Ishikawa (cell line): ENCODE results near the gene TRIM69.

Experiments used
- CEBPB ChIP-seq: IDR thresholded peaks from 2 replicates; pipeline ENCODE4 v1.6.1; 2012
- CREB1 ChIP-seq: IDR thresholded peaks from 2 replicates; pipeline ENCODE4 v1.6.1; 2012; ENCODE audit warnings: low read depth
- EGR1 ChIP-seq: IDR thresholded peaks from 2 replicates; pipeline ENCODE4 v1.6.1; 2012
- EP300 ChIP-seq: IDR thresholded peaks from 2 replicates; pipeline ENCODE4 v1.6.1; 2012; ENCODE audit warnings: borderline replicate concordance
- FOXM1 ChIP-seq: IDR thresholded peaks from 2 replicates; pipeline ENCODE4 v1.6.1; 2012; ENCODE audit warnings: low read depth, borderline replicate concordance
- MAX ChIP-seq: IDR thresholded peaks from 2 replicates; pipeline ENCODE4 v1.6.1; 2012
- NFIC ChIP-seq: IDR thresholded peaks from 2 replicates; pipeline ENCODE4 v1.6.1; 2012
- RAD21 ChIP-seq: IDR thresholded peaks from 2 replicates; pipeline ENCODE4 v1.6.1; 2012; ENCODE audit warnings: low read depth
- TAF1 ChIP-seq: IDR thresholded peaks from 2 replicates; pipeline ENCODE4 v1.6.1; 2012; ENCODE audit warnings: low read depth, mild to moderate bottlenecking
- TCF12 ChIP-seq: IDR thresholded peaks from 2 replicates; pipeline ENCODE4 v1.6.1; 2012; ENCODE audit warnings: low read depth
- TEAD4 ChIP-seq: IDR thresholded peaks from 2 replicates; pipeline ENCODE4 v1.6.1; 2012
- USF1 ChIP-seq: IDR thresholded peaks from 2 replicates; pipeline ENCODE4 v1.6.1; 2012
- YY1 ChIP-seq: IDR thresholded peaks from 2 replicates; pipeline ENCODE4 v1.6.1; 2012; ENCODE audit warnings: low read depth
- ZBTB7A ChIP-seq: IDR thresholded peaks from 2 replicates; pipeline ENCODE4 v1.6.1; 2012; ENCODE audit warnings: low read depth
- TF ChIP-seq, protein P1 (sequence below): IDR thresholded peaks from 2 replicates; pipeline ENCODE4 v1.6.1; 2012; ENCODE audit warnings: low read depth, mild to moderate bottlenecking

TRIM69 gene

DNA sequence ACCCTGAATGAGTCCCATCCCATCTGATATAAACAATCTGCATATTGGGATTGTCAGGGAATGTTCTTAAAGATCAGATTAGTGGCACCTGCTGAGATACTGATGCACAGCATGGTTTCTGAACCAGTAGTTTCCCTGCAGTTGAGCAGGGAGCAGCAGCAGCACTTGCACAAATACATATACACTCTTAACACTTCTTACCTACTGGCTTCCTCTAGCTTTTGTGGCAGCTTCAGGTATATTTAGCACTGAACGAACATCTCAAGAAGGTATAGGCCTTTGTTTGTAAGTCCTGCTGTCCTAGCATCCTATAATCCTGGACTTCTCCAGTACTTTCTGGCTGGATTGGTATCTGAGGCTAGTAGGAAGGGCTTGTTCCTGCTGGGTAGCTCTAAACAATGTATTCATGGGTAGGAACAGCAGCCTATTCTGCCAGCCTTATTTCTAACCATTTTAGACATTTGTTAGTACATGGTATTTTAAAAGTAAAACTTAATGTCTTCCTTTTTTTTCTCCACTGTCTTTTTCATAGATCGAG lies 20.5 kb upstream of the TRIM69 start:
- no peak for TF ChIP-seq USF1
- TF ChIP-seq, protein P1, sequence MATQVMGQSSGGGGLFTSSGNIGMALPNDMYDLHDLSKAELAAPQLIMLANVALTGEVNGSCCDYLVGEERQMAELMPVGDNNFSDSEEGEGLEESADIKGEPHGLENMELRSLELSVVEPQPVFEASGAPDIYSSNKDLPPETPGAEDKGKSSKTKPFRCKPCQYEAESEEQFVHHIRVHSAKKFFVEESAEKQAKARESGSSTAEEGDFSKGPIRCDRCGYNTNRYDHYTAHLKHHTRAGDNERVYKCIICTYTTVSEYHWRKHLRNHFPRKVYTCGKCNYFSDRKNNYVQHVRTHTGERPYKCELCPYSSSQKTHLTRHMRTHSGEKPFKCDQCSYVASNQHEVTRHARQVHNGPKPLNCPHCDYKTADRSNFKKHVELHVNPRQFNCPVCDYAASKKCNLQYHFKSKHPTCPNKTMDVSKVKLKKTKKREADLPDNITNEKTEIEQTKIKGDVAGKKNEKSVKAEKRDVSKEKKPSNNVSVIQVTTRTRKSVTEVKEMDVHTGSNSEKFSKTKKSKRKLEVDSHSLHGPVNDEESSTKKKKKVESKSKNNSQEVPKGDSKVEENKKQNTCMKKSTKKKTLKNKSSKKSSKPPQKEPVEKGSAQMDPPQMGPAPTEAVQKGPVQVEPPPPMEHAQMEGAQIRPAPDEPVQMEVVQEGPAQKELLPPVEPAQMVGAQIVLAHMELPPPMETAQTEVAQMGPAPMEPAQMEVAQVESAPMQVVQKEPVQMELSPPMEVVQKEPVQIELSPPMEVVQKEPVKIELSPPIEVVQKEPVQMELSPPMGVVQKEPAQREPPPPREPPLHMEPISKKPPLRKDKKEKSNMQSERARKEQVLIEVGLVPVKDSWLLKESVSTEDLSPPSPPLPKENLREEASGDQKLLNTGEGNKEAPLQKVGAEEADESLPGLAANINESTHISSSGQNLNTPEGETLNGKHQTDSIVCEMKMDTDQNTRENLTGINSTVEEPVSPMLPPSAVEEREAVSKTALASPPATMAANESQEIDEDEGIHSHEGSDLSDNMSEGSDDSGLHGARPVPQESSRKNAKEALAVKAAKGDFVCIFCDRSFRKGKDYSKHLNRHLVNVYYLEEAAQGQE: no peak
- TF ChIP-seq EP300: no peak
- no peak for TF ChIP-seq TCF12

DNA sequence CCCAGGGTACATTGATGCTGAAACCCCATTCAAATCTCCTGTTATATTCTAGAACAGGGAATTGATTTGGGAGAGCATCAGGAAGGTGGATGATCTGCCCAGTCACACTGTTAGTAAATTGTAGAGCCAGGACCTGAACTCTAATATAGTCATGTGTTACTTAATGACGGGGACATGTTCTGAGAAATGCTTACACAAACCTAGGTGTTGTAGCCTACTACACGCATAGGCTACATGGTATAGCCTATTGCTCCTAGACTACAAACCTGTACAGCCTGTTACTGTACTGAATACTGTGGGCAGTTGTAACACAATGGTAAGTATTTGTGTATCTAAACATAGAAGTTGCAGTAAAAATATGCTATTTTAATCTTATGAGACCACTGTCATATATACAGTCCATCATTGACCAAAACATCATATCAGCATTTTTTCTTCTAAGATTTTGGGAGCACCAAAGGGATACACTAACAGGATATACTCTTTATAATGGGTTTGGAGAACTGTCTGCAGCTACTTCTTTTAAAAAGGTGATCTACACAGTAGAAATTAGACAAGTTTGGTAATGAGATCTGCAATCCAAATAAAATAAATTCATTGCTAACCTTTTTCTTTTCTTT lies 19.2 kb upstream of the TRIM69 start:
- no peak for TF ChIP-seq NFIC
- TF ChIP-seq TCF12: no peak
- TF ChIP-seq FOXM1: no peak
- TF ChIP-seq MAX: no peak
- TF ChIP-seq YY1: no peak
- no peak for TF ChIP-seq TAF1
- TF ChIP-seq EGR1: no peak
- TF ChIP-seq ZBTB7A: no peak
- TF ChIP-seq EP300: no peak
- TF ChIP-seq, protein P1: no peak
- no peak for TF ChIP-seq TEAD4
- TF ChIP-seq RAD21: no peak
- TF ChIP-seq CREB1: no peak
- no peak for TF ChIP-seq USF1
- no peak for TF ChIP-seq CEBPB

GRCh38 chr15:44718180-44718926 lies 18.0 kb upstream of the TRIM69 start:
- TF ChIP-seq TEAD4 (no peak), TAF1 (no peak), ZBTB7A (no peak), TCF12 (no peak), NFIC (no peak), RAD21 (no peak), FOXM1 (no peak), YY1 (no peak), EP300 (no peak), MAX (no peak), CREB1 (no peak), EGR1 (no peak), USF1 (no peak), CEBPB (no peak)
- TF ChIP-seq, protein P1: no peak

GRCh38 chr15:44718927-44719292 lies 17.4 kb upstream of the TRIM69 start:
- TF ChIP-seq CEBPB: no peak
- TF ChIP-seq RAD21: no peak
- no peak for TF ChIP-seq NFIC
- TF ChIP-seq YY1: no peak
- no peak for TF ChIP-seq USF1
- no peak for TF ChIP-seq EGR1
- TF ChIP-seq FOXM1: no peak
- no peak for TF ChIP-seq TAF1
- no peak for TF ChIP-seq TEAD4
- no peak for TF ChIP-seq EP300
- no peak for TF ChIP-seq MAX
- no peak for TF ChIP-seq ZBTB7A
- TF ChIP-seq, protein P1: no peak
- no peak for TF ChIP-seq TCF12
- TF ChIP-seq CREB1: no peak
